Measurements from ENCODE around the gene OOSP3.

DNA sequence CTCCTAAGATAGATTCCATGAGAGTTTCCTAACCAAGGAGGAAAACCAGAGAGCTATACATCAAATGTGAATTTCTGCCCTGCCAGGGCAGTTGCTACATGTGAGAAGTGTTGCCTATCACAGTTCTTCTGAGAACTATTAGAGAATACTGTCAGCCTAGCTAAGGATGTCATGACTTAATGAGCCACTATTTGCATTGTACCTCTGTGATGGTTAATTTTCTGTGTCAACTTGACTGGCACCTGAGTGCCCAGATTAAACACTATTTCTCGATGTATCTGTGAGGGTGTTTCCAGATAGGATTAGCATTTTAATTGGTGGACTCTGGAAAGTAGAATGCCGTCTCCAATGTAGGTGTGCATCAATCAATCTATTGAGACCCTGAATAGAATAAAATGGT, 10.6 kb upstream of the OOSP3 start:
- TF ChIP-seq, protein P1, sequence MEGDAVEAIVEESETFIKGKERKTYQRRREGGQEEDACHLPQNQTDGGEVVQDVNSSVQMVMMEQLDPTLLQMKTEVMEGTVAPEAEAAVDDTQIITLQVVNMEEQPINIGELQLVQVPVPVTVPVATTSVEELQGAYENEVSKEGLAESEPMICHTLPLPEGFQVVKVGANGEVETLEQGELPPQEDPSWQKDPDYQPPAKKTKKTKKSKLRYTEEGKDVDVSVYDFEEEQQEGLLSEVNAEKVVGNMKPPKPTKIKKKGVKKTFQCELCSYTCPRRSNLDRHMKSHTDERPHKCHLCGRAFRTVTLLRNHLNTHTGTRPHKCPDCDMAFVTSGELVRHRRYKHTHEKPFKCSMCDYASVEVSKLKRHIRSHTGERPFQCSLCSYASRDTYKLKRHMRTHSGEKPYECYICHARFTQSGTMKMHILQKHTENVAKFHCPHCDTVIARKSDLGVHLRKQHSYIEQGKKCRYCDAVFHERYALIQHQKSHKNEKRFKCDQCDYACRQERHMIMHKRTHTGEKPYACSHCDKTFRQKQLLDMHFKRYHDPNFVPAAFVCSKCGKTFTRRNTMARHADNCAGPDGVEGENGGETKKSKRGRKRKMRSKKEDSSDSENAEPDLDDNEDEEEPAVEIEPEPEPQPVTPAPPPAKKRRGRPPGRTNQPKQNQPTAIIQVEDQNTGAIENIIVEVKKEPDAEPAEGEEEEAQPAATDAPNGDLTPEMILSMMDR (tag by site-specific recombination; IDR thresholded peaks at IDR 0.05), result no peak
- TF ChIP-seq KLF1 (tag by site-specific recombination; IDR thresholded peaks at IDR 0.05) (no peak), ZNF239 (tag by site-specific recombination; IDR thresholded peaks at IDR 0.05) (no peak), BCL11A (tag by site-specific recombination; IDR thresholded peaks at IDR 0.05; ENCODE audit: low read depth) (no peak), TRIM28 (IDR thresholded peaks at IDR 0.05; ENCODE audit: borderline replicate concordance, low read length) (no peak)
- TF ChIP-seq, protein P2, sequence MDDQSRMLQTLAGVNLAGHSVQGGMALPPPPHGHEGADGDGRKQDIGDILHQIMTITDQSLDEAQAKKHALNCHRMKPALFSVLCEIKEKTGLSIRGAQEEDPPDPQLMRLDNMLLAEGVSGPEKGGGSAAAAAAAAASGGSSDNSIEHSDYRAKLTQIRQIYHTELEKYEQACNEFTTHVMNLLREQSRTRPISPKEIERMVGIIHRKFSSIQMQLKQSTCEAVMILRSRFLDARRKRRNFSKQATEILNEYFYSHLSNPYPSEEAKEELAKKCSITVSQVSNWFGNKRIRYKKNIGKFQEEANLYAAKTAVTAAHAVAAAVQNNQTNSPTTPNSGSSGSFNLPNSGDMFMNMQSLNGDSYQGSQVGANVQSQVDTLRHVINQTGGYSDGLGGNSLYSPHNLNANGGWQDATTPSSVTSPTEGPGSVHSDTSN (CRISPR knock-in tag; IDR thresholded peaks at IDR 0.05), result no peak

Measured in HEK293 (cell line).